HepG2 (cell line): ENCODE measurements around the gene CDHR5. TPM values are rescaled to one million over a fixed set of nuclear protein-coding genes. Genes with fewer than 3 reads are reported as not detected.

ENCODE experiments used
- ATF7 ChIP-seq, 2 experiments: fragments of 450-650 bp in 1 of 2; sonication (generic) in 1 of 2; formaldehyde crosslinking in 1 of 2; IDR thresholded peaks; 2 replicates each; pipeline versions ENCODE4 v1.4.0 to v1.6.1; 2016 to 2020; ENCODE audit warnings: antibody characterized with exemption in 1 of 2, mild to moderate bottlenecking in 1 of 2, missing genetic modification reagents in 1 of 2
- ESRRA ChIP-seq: sonication (generic); formaldehyde crosslinking; IDR thresholded peaks from 2 replicates; pipeline ENCODE4 v1.5.1; 2020; ENCODE audit warnings: mild to moderate bottlenecking, low read depth, missing genetic modification reagents
- KLF12 ChIP-seq: sonication (generic); formaldehyde crosslinking; IDR thresholded peaks from 2 replicates; pipeline ENCODE4 v1.4.0; 2020; ENCODE audit warnings: missing genetic modification reagents, borderline replicate concordance
- NCOA2 ChIP-seq: sonication (generic); formaldehyde crosslinking; IDR thresholded peaks from 2 replicates; pipeline ENCODE4 v1.8.0; 2022; ENCODE audit warnings: inconsistent platforms
- RNF2 ChIP-seq: fragments of 450-650 bp; conservative IDR thresholded peaks from 2 replicates; pipeline ENCODE4 v1.6.1; 2016; ENCODE audit warnings: low read depth
- TCF7L2 ChIP-seq: IDR thresholded peaks from 2 replicates; pipeline ENCODE4 v1.6.1; 2011; ENCODE audit warnings: mild to moderate bottlenecking, low read depth, low read length, moderate library complexity
- ZBTB1 ChIP-seq: sonication (generic); formaldehyde crosslinking; IDR thresholded peaks from 2 replicates; pipeline ENCODE4 v1.4.0; 2020; ENCODE audit warnings: missing genetic modification reagents, borderline replicate concordance
- ZNF83 ChIP-seq: sonication (generic); formaldehyde crosslinking; IDR thresholded peaks from 2 replicates; pipeline ENCODE4 v1.4.0; 2020; ENCODE audit warnings: missing genetic modification reagents, mild to moderate bottlenecking, borderline replicate concordance
- polyA plus RNA-seq, 8 experiments: library from polyadenylated mRNA; depleted of rRNA in 3 of 8; stranded (reverse) in 7 of 8; unstranded in 1 of 8; fragments of >200 nt; fragmentation: Illumina TruSeq in 4 of 8; extraction: Trizol in 4 of 8; gene quantifications; 2 replicates each; pipeline versions ENCODE4 v1.2.1 to v1.2.3, GENCODE V29; 2011 to 2016; ENCODE audit warnings: low read depth in 4 of 8, missing spikeins in 1 of 8, mixed read lengths in 1 of 8; ENCODE audit not compliant: insufficient read depth in 1 of 8
- total RNA-seq, 5 experiments: library from RNA; depleted of rRNA; stranded (reverse); fragments of >200 nt; fragmentation: Illumina TruSeq; extraction: Trizol; gene quantifications; 2 replicates each; pipeline ENCODE4 v1.2.3, GENCODE V29; 2016; ENCODE audit warnings: low read depth in 1 of 5
- TF ChIP-seq, protein P1 (sequence below): sonication (generic); formaldehyde crosslinking; conservative IDR thresholded peaks from 2 replicates; pipeline ENCODE4 v1.4.0; 2020; ENCODE audit warnings: missing genetic modification reagents
- TF ChIP-seq, protein P2 (sequence below): sonication (generic); formaldehyde crosslinking; IDR thresholded peaks from 2 replicates; pipeline ENCODE4 v1.4.0; 2020; ENCODE audit warnings: missing genetic modification reagents
- TF ChIP-seq, protein P3 (sequence below): sonication (generic); formaldehyde crosslinking; IDR thresholded peaks from 2 replicates; pipeline ENCODE4 v1.4.0; 2020; ENCODE audit warnings: mild to moderate bottlenecking, missing genetic modification reagents

Gene CDHR5
- total and polyA plus RNA-seq, 2 of the 13 experiments (the other 11 are each of a cell fraction or from before 2014, with no cell fraction given): 0.46 to 0.71 TPM

DNA sequence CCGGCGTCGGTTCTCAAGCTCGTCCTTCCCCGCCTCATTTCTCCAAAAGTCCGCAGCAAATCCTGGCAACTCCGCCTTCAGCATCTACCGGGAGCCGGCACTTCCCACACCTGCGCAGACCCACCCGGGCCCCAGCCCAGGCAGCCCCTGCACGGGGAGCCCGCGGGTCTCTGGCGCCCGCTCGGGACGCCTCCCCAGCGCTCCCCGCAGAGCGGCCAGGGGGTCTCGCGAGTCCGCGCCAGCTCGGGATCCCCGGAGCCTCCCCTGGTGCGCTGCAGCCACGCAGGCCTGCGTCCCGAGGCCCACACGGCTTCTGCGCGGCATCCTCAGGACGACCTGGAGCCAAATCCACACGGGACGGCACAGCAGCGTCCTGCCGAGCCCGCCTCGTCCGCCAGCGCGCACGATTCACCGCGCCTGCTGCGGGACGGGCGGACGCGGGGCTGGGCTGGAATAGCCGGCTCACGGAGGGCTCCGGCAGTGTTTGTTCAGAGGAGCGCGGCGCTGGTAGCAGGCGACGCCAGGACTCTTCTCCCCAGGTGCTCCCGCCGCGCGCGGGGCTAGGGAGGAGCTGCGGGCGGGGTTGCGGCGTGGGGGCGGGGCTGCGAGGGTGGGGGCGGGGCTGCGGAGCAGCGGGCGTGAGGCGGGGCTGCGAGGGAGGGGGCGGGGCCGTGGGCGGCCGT is 49.3 kb downstream of the CDHR5 start (continued):
- TF ChIP-seq, protein P1, sequence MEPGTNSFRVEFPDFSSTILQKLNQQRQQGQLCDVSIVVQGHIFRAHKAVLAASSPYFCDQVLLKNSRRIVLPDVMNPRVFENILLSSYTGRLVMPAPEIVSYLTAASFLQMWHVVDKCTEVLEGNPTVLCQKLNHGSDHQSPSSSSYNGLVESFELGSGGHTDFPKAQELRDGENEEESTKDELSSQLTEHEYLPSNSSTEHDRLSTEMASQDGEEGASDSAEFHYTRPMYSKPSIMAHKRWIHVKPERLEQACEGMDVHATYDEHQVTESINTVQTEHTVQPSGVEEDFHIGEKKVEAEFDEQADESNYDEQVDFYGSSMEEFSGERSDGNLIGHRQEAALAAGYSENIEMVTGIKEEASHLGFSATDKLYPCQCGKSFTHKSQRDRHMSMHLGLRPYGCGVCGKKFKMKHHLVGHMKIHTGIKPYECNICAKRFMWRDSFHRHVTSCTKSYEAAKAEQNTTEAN (CRISPR knock-in tag): no peak
- no peak for TF ChIP-seq ZNF83
- peak; percentile 59; the same call in 1 of the 2 replicates for TF ChIP-seq RNF2
- TF ChIP-seq ATF7 (IDR thresholded peaks at IDR 0.05): no peak
- TF ChIP-seq ATF7 (CRISPR knock-in tag; IDR thresholded peaks at IDR 0.05): peak; percentile 40; the same call in 1 of the 2 replicates
- TF ChIP-seq KLF12 (CRISPR knock-in tag): 0 out of 2 replicates have a peak, but pooled peaks have one; percentile 19
- TF ChIP-seq, protein P2, sequence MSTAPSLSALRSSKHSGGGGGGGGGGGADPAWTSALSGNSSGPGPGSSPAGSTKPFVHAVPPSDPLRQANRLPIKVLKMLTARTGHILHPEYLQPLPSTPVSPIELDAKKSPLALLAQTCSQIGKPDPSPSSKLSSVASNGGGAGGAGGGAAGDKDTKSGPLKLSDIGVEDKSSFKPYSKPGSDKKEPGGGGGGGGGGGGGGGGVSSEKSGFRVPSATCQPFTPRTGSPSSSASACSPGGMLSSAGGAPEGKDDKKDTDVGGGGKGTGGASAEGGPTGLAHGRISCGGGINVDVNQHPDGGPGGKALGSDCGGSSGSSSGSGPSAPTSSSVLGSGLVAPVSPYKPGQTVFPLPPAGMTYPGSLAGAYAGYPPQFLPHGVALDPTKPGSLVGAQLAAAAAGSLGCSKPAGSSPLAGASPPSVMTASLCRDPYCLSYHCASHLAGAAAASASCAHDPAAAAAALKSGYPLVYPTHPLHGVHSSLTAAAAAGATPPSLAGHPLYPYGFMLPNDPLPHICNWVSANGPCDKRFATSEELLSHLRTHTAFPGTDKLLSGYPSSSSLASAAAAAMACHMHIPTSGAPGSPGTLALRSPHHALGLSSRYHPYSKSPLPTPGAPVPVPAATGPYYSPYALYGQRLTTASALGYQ (CRISPR knock-in tag): 0 out of 2 replicates have a peak, but pooled peaks have one; percentile 16
- TF ChIP-seq, protein P3, sequence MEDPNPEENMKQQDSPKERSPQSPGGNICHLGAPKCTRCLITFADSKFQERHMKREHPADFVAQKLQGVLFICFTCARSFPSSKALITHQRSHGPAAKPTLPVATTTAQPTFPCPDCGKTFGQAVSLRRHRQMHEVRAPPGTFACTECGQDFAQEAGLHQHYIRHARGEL (CRISPR knock-in tag): peak; percentile 60; the same call in 1 of the 2 replicates
- TF ChIP-seq TCF7L2: no peak
- TF ChIP-seq ESRRA (CRISPR knock-in tag): no peak
- no peak for TF ChIP-seq NCOA2
- peak; percentile 66; the same call in 1 of the 2 replicates for TF ChIP-seq ZBTB1 (CRISPR knock-in tag)
